Muscle of leg (tissue), 11 donors: ENCODE results near the gene GNGT2. TPM values are rescaled to one million over a fixed set of nuclear protein-coding genes. Genes with fewer than 3 reads are reported as not detected.
A peak's percentile ranks its signal among the peaks of the same experiment; 100 is the strongest.

Experiments used
- DNase-seq: peaks from one replicate; pipeline ENCODE4 v3.0.0; 2013
- H3K27ac ChIP-seq: one replicate; pipeline ENCODE4 v1.5.1; 2013; ENCODE audit warnings: mild to moderate bottlenecking, low read length, control low read depth
- H3K27me3 ChIP-seq: one replicate; pipeline ENCODE4 v1.6.1; 2013; ENCODE audit warnings: low read length; ENCODE audit not compliant: control insufficient read depth, insufficient read depth
- H3K36me3 ChIP-seq: one replicate; pipeline ENCODE4 v1.6.1; 2013; ENCODE audit warnings: low read length; ENCODE audit not compliant: control insufficient read depth, insufficient read depth
- H3K4me1 ChIP-seq: one replicate; pipeline ENCODE4 v1.6.1; 2013; ENCODE audit warnings: low read length; ENCODE audit not compliant: control insufficient read depth, insufficient read depth
- H3K4me3 ChIP-seq: one replicate; pipeline ENCODE4 v1.5.1; 2013; ENCODE audit warnings: low read length, control low read depth
- H3K9me3 ChIP-seq: replicated peaks from 2 replicates; pipeline ENCODE4 v1.6.1; 2013; ENCODE audit warnings: low read depth, low read length; ENCODE audit not compliant: control insufficient read depth
- WGBS: methylation state at CpG from one replicate; pipeline ENCODE4 v1.1.5; 2013; ENCODE audit warnings: missing lambda C conversion rate; ENCODE audit not compliant: insufficient coverage; 5-methylcytosine and 5-hydroxymethylcytosine counted together
- polyA plus RNA-seq, 8 donors: library from polyadenylated mRNA; unstranded; fragments of 120-200 nt; gene quantifications; one replicate each; pipeline versions ENCODE4 v1.2.1 to v1.2.3, GENCODE V29; 2013; ENCODE audit warnings: inconsistent platforms in 1 of 8, low replicate concordance in 1 of 8; ENCODE audit not compliant: insufficient read length in 8 of 8, insufficient read depth in 1 of 8
- total RNA-seq: library from RNA; stranded (reverse); fragments of 120-200 nt; gene quantifications from one replicate; pipeline ENCODE4 v1.2.4, GENCODE V29; 2013

Gene GNGT2
- total and polyA plus RNA-seq, 9 donors, result 0.57 to 1.7 (median 1.1) TPM

- 2% methylated on average over 3 of the region's 9 CpGs for WGBS
- no peaks in the 10 kb centered on the region for H3K36me3 ChIP-seq
- H3K4me1 ChIP-seq, result peaks cover 31% of the 10 kb centered on the region
- H3K27me3 ChIP-seq, result peaks cover 82% of the 10 kb centered on the region
- H3K4me3 ChIP-seq, result no peak overlapping the region
- no peak overlapping the region for H3K27ac ChIP-seq
- H3K9me3 ChIP-seq, result no peaks in the 10 kb centered on the region
- DNase-seq, result no peak
These were observed 12.8 kb upstream of the GNGT2 start for GRCh38 chr17:49223168-49223516.

GRCh38 chr17:49219987-49220386 lies 9.6 kb upstream of the GNGT2 start:
- H3K9me3 ChIP-seq, result no peaks in the 10 kb centered on the region
- no peak overlapping the region for H3K4me3 ChIP-seq
- H3K27me3 ChIP-seq, result peaks cover 54% of the 10 kb centered on the region
- H3K27ac ChIP-seq, result no peak overlapping the region
- DNase-seq, result no peak
- H3K4me1 ChIP-seq, result peaks cover 37% of the 10 kb centered on the region
- H3K36me3 ChIP-seq, result no peaks in the 10 kb centered on the region
- WGBS, result 68% methylated on average over 14 of the region's 15 CpGs

GRCh38 chr17:49218941-49219913 lies 8.9 kb upstream of the GNGT2 start:
- peaks cover 46% of the 10 kb centered on the region for H3K27me3 ChIP-seq
- 26% methylated on average over 22 of the region's 37 CpGs for WGBS
- H3K36me3 ChIP-seq, result no peaks in the 10 kb centered on the region
- H3K4me1 ChIP-seq, result peaks cover 30% of the 10 kb centered on the region
- no peaks in the 10 kb centered on the region for H3K9me3 ChIP-seq
- H3K27ac ChIP-seq, result no peak overlapping the region
- DNase-seq, result no peak
- H3K4me3 ChIP-seq, result no peak overlapping the region

GRCh38 chr17:49217651-49218413 lies 7.5 kb upstream of the GNGT2 start:
- Histone ChIP-seq H3K27ac (no peak overlapping the region), H3K9me3 (no peaks in the 10 kb centered on the region), H3K27me3 (peaks cover 32% of the 10 kb centered on the region), H3K4me1 (peaks cover 22% of the 10 kb centered on the region), H3K4me3 (no peak overlapping the region), H3K36me3 (no peaks in the 10 kb centered on the region)
- 79% methylated on average over 9 of the region's 17 CpGs for WGBS
- peak; percentile 72 for DNase-seq

- Histone ChIP-seq H3K27me3 (peaks cover 25% of the 10 kb centered on the region), H3K4me3 (no peak overlapping the region), H3K9me3 (no peaks in the 10 kb centered on the region), H3K36me3 (no peaks in the 10 kb centered on the region), H3K27ac (no peak overlapping the region), H3K4me1 (peaks cover 22% of the 10 kb centered on the region)
- peak; percentile 40 for DNase-seq
- WGBS, result 53% methylated on average over 4 of the region's 11 CpGs
These were observed 6.7 kb upstream of the GNGT2 start for GRCh38 chr17:49216953-49217650.

GRCh38 chr17:49216482-49216881 lies 6.1 kb upstream of the GNGT2 start:
- peak overlapping the region; percentile 38 for H3K27ac ChIP-seq
- 83% methylated on average over 10 of the region's 13 CpGs for WGBS

GRCh38 chr17:49214676-49215360 lies 4.4 kb upstream of the GNGT2 start:
- Histone ChIP-seq H3K27ac (no peak overlapping the region), H3K9me3 (no peaks in the 10 kb centered on the region), H3K36me3 (no peaks in the 10 kb centered on the region), H3K27me3 (peaks cover 20% of the 10 kb centered on the region), H3K4me3 (no peak overlapping the region), H3K4me1 (peaks cover 27% of the 10 kb centered on the region)
- WGBS, result 70% methylated on average over 7 of the region's 12 CpGs
- DNase-seq, result no peak

More at GRCh38 chr17:49216482-49216881, 6.1 kb upstream of the GNGT2 start:
- Histone ChIP-seq H3K4me3 (no peak overlapping the region), H3K9me3 (no peaks in the 10 kb centered on the region), H3K36me3 (no peaks in the 10 kb centered on the region), H3K27me3 (peaks cover 21% of the 10 kb centered on the region), H3K4me1 (peaks cover 22% of the 10 kb centered on the region)
- no peak for DNase-seq

- H3K27ac ChIP-seq, result no peak overlapping the region
- H3K27me3 ChIP-seq, result peaks cover 17% of the 10 kb centered on the region
- peaks cover 27% of the 10 kb centered on the region for H3K4me1 ChIP-seq
- no peak overlapping the region for H3K4me3 ChIP-seq
- no peak for DNase-seq
- H3K9me3 ChIP-seq, result no peaks in the 10 kb centered on the region
- 93% methylated on average over 2 of the region's 2 CpGs for WGBS
- H3K36me3 ChIP-seq, result no peaks in the 10 kb centered on the region
These were observed 3.5 kb upstream of the GNGT2 start for GRCh38 chr17:49213847-49214246.

GRCh38 chr17:49213399-49213798 lies 3.0 kb upstream of the GNGT2 start:
- peaks cover 27% of the 10 kb centered on the region for H3K4me1 ChIP-seq
- WGBS, result 59% methylated on average over 5 of the region's 5 CpGs
- no peak overlapping the region for H3K4me3 ChIP-seq
- H3K27ac ChIP-seq, result no peak overlapping the region
- DNase-seq, result no peak
- H3K36me3 ChIP-seq, result no peaks in the 10 kb centered on the region
- H3K9me3 ChIP-seq, result no peaks in the 10 kb centered on the region
- H3K27me3 ChIP-seq, result peaks cover 15% of the 10 kb centered on the region
